Measurements from ENCODE around the gene SMPD3. TPM values are rescaled to one million over a fixed set of nuclear protein-coding genes. Genes with fewer than 3 reads are reported as not detected.

The SMPD3 gene
- total RNA-seq, 4 donors from 2014 or later: 2.3 TPM; not detected in 3

DNA sequence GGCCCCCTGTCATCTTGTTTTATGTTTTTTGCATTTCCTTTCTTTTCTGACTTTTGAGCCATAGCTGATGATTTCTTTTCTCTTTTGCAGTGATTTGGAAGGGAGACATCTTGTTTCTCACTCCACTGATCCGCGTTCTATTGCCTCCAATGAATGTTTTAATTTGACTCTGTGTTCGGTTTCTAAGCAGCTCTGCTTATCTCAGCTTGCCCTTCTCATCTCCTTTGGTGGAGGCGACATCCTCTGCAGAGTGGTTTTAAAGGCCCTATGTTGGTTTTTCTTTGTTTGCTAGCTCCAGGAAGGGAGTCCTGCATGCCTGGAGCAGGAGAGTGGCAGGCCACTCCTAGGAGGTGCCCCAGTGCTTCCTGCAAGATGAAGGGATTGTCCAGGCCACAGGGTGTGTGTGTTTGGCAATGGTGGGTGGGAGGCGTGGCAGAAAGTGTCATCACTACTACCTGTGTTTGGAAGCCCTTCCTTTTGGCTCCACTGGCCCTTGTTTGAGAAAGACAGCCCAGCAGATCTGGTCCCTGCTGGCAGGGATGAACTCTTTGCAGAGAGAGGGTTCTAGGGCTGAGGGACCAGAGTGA lies 13.6 kb downstream of the SMPD3 start:
- in situ Hi-C loops (cut with MboI; ENCODE audit: low sequenced_read_pairs in 4 of 4): no loop called here
- ATAC-seq: no peak

DNA sequence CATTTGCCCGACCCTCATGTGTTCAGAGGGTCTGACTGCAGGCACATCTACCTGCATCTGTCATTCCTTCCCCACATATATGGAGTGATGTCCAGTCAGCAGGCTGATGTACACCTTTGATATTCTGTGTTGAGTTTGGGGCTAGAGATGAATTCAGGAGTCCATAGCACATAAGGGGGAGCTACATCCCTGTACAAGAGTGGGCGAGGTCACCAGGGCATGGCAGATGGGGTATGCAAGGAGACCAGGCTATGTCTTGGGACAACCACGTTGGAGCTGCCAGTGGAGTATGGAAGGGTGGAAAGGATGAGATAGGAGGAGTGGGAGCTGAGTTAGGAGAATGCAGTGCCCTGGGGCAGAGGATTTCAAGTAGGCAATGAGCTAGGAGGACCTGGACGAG lies 15.0 kb downstream of the SMPD3 start:
- intact Hi-C loops (cut with DNase I; ENCODE audit: low total_unique reads): no loop called here
- ATAC-seq: no peak
- no peak for TF ChIP-seq POLR2A (IDR thresholded peaks at IDR 0.05)
- TF ChIP-seq, protein P1, sequence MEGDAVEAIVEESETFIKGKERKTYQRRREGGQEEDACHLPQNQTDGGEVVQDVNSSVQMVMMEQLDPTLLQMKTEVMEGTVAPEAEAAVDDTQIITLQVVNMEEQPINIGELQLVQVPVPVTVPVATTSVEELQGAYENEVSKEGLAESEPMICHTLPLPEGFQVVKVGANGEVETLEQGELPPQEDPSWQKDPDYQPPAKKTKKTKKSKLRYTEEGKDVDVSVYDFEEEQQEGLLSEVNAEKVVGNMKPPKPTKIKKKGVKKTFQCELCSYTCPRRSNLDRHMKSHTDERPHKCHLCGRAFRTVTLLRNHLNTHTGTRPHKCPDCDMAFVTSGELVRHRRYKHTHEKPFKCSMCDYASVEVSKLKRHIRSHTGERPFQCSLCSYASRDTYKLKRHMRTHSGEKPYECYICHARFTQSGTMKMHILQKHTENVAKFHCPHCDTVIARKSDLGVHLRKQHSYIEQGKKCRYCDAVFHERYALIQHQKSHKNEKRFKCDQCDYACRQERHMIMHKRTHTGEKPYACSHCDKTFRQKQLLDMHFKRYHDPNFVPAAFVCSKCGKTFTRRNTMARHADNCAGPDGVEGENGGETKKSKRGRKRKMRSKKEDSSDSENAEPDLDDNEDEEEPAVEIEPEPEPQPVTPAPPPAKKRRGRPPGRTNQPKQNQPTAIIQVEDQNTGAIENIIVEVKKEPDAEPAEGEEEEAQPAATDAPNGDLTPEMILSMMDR (IDR thresholded peaks at IDR 0.05 in 4 of 5, conservative IDR thresholded peaks at IDR 0.05 in 1 of 5): no peak

More for the DNA sequence above, 13.6 kb downstream of the SMPD3 start:
- Histone ChIP-seq H3K27me3 (peaks cover 0 to 2% (median 0%) of the 10 kb centered on the region in 3 donors), H3K4me3 (no peak overlapping the region), H3K36me3 (no peaks in the 10 kb centered on the region), H3K9me3 (no peaks in the 10 kb centered on the region), H3K4me1 (no peaks in the 10 kb centered on the region), H3K27ac (no peak overlapping the region)
- intact Hi-C loops (cut with DNase I; ENCODE audit: low total_unique reads): no loop called here
- TF ChIP-seq, protein P1 (IDR thresholded peaks at IDR 0.05 in 4 of 5, conservative IDR thresholded peaks at IDR 0.05 in 1 of 5): no peak
- no peak for TF ChIP-seq POLR2A (IDR thresholded peaks at IDR 0.05)
- no peak for DNase-seq

DNA sequence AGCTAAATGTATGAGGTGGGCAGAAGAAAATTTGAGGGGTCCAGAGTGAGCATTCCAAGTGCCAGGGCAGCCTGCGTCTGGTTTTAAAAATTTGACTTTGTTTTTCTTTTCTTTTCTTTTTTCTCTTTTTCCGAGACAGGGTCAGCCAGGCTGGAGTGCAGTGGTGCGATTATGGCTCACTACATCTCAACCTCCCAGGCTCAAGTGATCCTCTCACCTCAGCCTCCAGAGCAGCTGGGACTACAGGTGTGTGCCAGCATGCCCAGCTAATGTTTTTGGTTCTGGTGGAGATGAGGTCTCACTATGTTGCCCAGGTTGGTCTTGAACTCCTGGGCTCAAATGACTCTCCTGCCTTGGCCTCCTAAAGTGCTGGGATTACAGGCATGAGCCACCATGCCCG lies 15.6 kb downstream of the SMPD3 start:
- Histone ChIP-seq H3K36me3 (no peaks in the 10 kb centered on the region), H3K9me3 (no peaks in the 10 kb centered on the region), H3K27ac (no peak overlapping the region), H3K4me1 (no peaks in the 10 kb centered on the region), H3K27me3 (no peaks in the 10 kb centered on the region), H3K4me3 (no peak overlapping the region)
- TF ChIP-seq, protein P1 (IDR thresholded peaks at IDR 0.05 in 4 of 5, conservative IDR thresholded peaks at IDR 0.05 in 1 of 5): no peak
- no peak for TF ChIP-seq POLR2A (IDR thresholded peaks at IDR 0.05)
- no peak for ATAC-seq
- in situ Hi-C loops (cut with MboI; ENCODE audit: low sequenced_read_pairs in 4 of 4): no loop called here
- intact Hi-C loops (cut with DNase I; ENCODE audit: low total_unique reads): no loop called here
- no peak for DNase-seq

More for the DNA sequence above, 15.0 kb downstream of the SMPD3 start:
- Histone ChIP-seq H3K4me1 (no peaks in the 10 kb centered on the region), H3K27me3 (no peaks in the 10 kb centered on the region), H3K27ac (no peak overlapping the region), H3K4me3 (no peak overlapping the region), H3K9me3 (no peaks in the 10 kb centered on the region), H3K36me3 (no peaks in the 10 kb centered on the region)
- no peak for DNase-seq
- in situ Hi-C loops (cut with MboI; ENCODE audit: low sequenced_read_pairs in 4 of 4): no loop called here

DNA sequence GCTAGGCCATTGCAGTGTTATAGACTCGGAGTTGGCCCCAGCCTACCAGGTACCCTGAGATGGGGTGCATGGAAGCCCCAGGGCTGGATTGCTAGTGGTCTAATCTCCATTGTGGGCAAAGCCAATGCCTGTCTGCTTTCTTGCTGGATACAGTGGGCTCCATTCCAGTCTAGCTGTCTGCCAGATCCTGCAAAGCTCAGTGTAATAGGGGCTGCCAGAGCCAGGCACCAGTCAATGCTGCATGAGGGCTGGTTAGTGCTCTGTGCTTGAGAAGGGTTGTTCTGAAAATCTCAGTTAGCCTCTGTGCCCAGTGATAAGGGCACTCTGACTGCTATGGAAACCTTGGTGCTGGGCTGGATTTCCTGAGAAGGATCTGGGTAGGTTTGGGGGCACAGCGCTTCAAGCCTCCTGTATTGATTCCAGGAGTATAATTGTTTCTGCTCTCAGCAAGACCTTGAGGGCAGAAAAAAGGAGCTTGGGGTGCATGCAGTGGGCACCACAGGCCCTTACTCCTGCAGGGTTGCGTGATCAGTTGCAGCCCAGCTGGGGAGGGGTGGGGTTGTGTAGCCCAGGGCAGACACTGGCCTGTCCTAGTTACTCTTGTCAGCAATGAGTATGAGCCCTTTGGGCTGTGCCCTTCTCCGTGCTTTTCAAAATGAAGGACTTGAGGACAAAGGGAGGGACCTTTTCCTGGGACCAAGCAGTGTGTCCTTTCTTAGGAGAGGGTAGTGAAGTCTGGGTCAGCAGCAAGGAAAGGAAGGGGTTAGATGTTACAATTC lies 19.0 kb downstream of the SMPD3 start:
- ATAC-seq (no peak), DNase-seq (no peak)
- in situ Hi-C loops (cut with MboI; ENCODE audit: low sequenced_read_pairs in 4 of 4): no loop called here

More for the DNA sequence above, 19.0 kb downstream of the SMPD3 start:
- no peaks in the 10 kb centered on the region for H3K36me3 ChIP-seq
- no peaks in the 10 kb centered on the region for H3K27me3 ChIP-seq
- intact Hi-C loops (cut with DNase I; ENCODE audit: low total_unique reads): no loop called here
- no peaks in the 10 kb centered on the region for H3K9me3 ChIP-seq
- H3K4me3 ChIP-seq: no peak overlapping the region
- TF ChIP-seq POLR2A (IDR thresholded peaks at IDR 0.05): no peak
- TF ChIP-seq, protein P1 (IDR thresholded peaks at IDR 0.05 in 4 of 5, conservative IDR thresholded peaks at IDR 0.05 in 1 of 5): no peak
- no peak overlapping the region for H3K27ac ChIP-seq
- H3K4me1 ChIP-seq: no peaks in the 10 kb centered on the region

Data from gastrocnemius medialis (tissue), 4 donors.